Renal cortical epithelial cell (primary cell): ENCODE measurements around the gene CUEDC1. TPM values are rescaled to one million over a fixed set of nuclear protein-coding genes. Genes with fewer than 3 reads are reported as not detected.
A peak's percentile ranks its signal among the peaks of the same experiment; 100 is the strongest.

Experiments used
- DNase-seq: peaks from one replicate; pipeline ENCODE4 v3.0.0-alpha.2; 2011; ENCODE audit warnings: low read depth
- total RNA-seq: library from RNA; depleted of rRNA; stranded (reverse); fragments of >200 nt; gene quantifications from 2 replicates; pipeline ENCODE4 v1.2.3, GENCODE V29; 2014

The CUEDC1 gene
- total RNA-seq, 1 donor from 2014 or later = 20.1 TPM

DNA sequence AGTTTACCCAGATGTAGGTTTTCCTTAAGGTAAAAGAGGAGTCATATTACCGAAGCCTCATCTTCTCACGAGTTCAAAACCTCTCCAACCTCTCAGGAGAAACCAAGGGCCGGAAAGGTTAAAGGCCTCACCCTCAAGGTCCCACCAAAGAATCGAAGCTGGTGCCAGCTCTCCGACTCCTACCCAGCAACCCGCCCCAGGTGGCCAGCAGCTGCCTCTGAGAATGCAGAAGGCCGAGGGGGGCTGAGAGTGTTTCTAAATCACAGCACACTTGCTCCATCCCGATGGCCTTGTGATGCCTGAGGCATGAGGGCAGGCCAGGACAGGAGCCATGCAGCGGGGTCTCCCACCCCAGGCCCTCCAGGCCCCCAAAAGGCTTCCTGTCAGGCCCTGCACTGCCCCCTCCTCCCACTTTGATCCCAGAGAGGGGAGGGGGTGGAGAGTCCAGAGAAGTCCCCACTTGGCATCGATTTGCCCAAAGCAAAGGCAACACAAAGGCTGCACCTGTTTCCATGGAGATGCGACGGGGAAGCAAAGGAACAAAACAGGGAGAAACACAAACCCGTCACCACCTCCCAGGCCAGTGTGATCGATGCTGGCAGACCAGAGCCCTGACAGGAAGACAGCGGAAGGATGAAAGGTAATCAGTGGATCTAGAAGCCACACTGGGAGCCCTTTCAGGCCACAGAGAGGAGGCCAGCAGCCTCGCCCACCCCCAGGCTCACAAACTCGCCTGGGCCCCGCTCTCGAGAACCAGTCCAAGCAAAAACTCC is 39.0 kb downstream of the CUEDC1 start:
- no peak for DNase-seq

DNA sequence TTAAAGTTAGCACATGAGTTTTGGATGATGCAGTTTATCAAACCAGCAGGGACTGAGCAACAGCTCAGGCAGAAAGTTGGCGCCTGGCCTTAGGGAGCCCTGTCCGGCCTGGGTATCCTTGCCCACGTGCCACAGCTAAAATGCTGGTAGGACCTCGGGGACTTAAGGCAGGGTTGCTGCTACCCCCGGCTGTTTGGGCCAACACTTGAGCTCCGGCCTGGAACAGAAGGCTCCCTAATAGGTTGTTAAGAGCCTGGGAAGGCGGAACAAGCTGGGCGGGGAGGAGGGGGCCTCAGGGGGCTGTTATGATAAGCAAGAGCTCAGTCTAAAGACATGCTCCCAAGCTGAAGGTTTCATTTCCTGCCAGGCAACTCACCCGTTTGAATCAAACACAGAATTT is 39.7 kb downstream of the CUEDC1 start:
- no peak for DNase-seq

DNA sequence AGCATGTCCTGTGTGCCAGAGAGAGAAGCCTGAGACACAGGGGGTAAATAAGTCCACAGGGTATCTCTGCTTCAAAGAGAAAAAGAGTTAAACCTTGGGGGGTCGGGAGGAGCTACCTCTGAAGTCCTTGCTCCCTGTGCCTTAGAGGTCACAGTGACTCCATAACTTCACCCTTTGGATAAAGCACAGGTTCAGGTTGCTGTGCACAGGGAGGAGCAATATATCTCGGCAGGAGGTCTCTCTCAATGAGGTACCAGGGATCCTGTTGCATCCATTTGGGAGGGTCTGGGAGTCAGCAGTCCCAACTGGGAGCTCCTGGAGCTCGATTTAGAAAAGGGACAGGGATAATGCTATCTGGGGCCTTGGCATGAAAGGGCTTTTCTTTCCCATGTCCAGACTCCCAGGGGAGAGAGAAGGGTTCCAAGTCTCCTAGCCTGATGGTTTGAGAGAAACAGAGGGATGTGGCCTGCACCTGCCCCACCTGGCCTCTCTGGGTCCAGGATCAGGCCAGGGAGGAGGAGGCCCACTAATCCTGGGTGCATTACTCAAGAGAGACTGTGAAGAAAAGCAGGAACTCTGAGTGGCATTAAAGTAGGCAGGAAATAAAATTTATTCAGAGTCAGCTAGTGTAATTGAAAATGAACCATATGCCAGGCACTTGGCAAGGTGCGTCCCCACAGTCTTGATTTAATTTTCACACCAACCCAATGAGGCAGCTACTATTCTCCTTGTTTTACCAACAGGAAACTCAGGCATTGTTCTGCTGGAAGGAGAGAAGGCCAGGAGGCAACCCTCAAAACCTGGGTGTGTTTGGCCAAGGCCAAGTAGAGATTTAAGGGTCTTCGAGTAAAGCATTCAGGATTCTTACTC is 40.7 kb downstream of the CUEDC1 start:
- DNase-seq = no peak

DNA sequence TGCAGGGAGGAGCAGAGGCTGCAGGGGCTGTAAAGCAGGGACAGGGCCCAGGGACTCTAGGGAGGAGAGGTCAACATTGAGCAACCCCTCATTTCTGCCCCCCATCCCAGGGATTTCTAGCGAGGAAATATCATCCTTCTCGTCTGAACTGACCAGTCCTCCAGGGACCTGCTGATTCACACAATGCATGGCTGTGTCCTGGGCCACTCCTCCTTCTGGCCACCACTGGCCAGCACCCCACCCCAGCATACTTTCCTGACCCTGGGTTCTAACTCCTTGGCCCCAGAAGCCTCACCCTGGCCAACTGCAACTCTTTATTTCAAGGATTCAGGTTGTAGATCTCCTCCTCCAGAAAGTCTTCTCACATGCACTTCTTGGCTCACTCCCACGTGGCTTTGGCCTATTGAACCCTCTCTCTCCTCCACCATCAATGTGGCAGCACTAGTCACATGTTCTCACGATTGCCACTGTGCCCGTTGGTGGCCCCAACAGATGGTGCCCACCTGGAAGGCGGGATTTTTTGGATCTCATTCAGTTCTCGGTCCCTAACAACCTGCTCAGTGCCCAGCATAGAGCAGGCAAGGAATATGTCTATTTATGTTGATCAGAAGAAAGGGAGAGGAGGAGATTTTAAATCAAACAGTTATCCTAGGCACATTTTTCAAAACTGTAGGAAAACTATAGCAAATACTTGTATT is 41.5 kb downstream of the CUEDC1 start:
- DNase-seq = no peak

DNA sequence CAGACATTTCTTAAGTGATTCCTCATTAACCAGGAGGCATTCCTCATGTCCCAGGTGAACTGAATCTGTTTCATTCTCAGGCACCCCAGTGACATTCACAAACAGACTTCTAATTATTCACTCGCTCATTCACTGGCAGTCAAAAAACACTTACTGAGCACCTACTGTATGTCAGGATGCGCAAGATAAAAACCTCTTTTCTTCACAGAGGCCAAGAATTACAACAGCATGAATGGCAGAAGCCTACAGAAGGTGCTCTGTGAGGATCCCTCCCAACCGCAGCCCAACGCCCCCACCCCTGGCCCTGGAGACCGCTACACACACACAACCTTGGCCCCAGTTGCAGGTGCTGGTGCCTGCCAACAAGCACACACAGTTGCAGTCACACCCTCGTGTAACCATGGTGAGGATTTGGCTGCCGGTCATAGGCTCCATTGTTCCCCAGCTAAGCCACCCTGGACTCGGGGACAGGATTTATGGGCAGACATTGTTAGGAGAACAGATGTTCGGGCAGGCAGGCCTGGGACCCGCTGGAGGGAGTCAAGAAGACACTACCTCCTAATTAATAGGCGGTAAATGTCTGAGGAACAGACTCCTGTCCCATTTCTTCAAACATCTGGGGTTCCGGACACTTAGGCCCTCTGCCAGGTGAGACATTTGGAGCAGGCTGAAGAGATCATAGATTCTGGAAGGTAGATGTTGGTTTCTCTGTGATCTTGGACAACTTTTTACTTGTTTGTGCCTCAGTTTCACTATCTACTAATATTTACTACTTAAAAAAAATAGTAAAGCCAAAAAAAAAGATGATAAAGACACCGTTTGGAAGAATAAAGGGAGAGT is 43.2 kb downstream of the CUEDC1 start:
- peak; percentile 86 for DNase-seq

DNA sequence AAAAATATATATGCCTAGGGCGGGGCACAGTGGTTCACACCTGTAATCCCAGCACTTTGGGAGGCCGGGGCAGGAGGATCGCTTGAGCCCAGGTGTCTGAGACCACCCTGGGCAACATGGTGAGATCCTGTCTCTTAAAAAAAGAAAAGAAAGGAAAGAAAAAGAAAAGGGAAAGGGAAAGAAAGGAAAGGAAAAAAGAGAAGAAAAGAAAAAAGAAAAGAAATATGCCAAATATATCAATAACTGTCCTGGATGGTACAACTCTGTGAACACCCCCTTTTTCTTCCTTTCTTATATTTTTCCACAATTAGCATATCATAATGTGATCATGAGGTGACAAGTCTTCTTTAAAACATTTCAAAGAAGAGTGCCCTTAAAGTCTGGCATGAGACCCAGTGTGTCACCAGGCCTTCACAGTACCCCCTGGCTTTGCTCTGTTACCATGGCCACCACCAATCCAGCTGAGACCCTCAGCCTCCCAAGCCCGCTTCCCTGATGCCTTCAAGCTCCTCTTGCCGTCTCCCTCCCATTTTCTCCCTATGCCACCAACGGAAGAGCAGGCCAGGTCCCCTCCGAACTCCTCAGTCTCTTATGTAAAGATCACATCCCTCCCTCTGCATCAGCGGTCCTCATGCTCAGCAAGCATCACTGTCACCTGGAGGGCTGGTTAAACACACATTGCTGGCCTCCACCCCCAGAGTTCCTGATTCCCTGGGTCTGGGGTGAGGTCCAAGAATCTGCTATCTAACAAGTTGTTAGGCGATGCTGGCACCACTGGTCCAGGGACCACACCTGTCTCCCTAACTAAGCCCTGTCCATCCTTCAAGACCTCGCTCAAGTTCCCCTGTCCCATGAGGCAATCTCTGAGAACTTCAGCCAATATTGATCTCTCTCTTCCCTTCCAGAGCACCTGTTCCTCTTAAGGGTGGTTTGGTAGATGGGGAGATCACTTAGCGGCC is 44.5 kb downstream of the CUEDC1 start:
- DNase-seq = no peak

DNA sequence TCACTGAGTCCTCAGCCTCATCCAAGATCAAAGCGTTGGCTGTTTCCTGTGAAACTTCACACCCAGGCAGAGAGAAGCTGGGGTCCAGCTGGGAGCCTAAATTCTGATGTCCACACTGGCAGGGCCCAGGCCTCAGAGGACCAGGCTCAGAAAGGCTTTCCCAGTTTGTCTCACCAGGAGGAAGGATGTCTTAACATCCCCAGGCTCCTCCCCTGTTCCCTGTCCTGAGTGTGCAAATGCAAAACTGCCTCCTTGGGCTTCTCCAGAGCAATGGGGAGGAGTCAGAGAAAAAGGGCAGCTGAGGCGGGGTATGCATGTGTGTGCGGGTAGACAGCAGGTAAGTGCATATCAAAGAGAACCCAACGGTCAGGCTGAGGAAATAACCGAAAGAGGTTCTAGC is 45.7 kb downstream of the CUEDC1 start:
- DNase-seq = no peak

DNA sequence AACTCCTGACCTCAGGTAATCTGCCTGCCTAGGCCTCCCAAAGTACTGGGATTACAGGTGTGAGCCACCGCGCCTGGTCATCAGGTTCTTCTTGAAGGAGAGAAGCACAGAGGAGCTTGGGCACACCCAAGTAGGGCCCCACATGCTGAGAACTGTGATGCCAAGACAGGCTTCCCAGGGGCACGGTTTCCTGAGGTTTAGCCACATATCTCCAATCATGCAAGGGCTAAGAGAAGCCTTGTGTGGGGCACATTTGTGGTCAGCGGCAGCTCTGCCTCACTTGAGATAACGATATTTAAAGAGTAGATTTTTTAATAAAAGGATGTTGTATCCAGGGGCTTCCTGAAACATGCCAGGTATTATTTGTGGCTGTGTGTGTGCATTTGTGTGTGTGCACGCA is 46.9 kb downstream of the CUEDC1 start:
- DNase-seq = no peak

DNA sequence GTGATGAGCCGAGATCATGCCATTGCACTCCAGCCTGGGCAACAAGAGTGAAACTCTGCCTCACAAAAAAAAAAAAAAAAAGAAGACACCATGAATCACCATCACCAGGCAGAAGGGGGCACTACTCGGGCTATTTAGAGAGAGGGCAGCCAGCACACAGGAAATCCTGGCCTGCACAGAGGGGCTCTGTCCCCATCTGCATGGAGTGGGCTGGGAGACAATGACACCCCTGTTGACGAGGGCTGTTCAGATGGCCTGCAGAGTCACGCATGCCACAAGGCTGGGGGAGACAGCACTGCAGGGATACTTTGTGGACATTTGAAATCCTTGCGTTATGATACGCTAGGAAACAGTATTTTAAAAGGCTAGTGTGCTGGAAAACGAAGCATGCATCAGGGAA is 48.3 kb downstream of the CUEDC1 start:
- DNase-seq = no peak

DNA sequence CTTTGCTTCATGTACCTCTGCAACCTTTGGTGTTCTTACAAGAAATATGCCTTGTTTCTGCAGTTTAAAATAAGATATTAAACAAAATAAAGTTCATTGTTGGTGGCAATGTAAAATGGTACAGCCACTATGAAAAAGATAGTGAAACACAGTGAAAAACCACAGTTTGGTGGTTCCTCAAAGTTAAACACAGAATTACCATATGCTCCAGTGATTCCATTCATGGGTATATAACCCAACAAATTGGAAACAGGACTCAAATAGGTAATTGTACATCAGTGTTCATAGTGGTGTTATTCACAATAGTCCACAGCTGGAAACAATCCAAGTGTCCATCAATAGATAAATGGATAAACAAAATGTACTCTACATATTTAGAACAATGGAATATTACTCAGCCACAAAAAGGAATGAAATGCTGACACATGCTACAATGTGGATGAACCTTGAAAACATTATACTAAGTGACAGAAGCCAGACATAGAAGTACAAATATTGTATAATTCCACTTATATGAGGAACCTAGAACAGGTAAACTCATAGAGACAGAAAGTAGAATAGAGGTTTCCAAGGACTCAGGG is 49.2 kb downstream of the CUEDC1 start:
- DNase-seq = no peak

DNA sequence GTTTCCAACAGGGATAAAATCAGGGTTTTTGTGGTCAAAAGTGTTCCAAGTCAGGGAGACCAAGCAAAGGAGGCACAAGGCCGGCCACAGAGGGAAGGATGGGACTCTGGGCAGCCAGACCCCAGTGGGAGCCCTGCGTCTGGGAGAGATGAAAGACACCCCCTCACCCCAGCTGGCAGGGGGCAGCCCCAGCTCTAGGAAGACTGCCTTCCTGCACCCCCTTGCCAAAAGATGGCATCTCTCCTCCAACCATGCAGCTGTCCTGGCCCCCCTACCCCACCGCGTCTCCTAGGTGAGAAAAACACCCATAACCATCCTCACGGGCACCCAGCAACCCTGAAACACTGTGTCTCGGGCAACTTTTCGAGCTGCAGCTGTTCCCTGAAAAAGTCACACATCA is 51.3 kb downstream of the CUEDC1 start:
- no peak for DNase-seq

DNA sequence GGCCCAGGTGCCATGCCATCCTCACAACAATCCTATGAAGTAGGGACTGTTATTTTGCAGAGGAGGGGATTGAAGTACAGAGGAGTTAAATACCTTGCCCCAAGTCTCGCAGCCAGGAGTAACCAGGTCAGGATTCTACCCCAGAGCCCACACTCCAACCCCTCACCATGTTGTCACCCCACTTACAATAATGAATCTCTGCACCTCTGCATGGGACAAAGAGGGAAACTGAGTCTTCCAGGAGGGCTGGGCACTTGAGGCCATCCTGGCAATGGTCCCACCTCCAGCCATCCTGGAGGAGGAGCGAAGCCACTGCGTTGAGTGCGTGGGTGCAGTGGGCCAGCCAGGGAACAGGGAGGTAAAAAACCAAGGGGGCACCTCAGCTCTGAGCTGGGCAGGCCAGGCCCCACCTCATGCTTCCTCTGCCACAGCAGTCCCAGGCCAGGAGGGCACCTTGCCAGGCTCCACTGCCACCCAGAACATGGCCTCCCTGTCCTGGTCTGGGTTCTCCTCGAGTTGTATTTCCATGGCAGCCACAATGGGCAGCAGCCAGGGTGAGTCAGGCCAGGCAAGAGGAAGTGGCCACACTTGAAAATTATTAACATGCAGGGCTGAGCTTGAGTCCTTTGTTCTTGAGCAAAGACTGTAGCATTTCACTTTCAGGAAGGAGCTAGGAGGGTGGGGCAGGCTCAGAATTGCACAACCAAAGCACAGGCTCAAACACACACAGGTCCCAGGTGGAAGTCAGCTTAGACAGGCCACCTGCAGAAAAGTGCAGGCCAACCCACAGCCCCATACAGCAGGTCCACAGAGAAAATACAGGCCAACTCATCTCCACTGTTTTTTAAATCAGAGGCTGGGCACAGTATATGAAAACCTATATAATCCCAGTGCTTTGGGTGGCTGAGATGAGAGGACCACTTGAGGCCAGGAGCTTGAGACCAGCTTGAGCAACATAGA is 52.1 kb downstream of the CUEDC1 start:
- peak; percentile 100 for DNase-seq

DNA sequence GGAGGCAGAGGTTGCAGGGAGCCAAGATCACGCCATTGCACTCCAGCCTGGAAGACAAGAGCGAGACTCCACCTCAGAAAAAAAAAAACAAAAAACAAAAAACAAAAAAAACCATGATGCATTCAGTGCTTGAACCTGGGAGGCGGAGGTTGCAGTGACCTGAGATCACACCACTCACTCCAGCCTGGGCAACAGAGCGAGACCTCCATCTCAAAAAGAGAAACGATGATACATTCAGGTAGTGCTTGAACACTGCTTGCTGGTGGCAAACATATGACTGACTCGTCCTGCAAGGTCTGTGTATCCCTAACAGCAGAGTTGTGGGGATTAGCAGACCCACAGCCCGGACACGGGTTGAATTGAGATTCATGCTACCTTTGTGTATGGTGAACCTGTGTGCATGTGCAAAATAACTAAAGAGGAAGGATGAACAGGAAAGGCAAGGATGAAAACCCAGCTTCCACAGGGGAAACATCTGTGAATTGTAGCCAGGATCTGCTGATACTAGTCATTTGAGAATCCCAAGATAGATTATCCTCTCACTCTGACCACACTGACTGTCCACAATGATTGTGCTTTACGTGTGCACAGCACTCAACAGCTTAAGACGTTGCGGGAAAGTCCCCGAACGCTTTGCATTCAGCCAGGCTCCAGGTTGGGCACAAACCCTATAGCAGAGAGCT is 53.0 kb downstream of the CUEDC1 start:
- DNase-seq = peak; percentile 69

DNA sequence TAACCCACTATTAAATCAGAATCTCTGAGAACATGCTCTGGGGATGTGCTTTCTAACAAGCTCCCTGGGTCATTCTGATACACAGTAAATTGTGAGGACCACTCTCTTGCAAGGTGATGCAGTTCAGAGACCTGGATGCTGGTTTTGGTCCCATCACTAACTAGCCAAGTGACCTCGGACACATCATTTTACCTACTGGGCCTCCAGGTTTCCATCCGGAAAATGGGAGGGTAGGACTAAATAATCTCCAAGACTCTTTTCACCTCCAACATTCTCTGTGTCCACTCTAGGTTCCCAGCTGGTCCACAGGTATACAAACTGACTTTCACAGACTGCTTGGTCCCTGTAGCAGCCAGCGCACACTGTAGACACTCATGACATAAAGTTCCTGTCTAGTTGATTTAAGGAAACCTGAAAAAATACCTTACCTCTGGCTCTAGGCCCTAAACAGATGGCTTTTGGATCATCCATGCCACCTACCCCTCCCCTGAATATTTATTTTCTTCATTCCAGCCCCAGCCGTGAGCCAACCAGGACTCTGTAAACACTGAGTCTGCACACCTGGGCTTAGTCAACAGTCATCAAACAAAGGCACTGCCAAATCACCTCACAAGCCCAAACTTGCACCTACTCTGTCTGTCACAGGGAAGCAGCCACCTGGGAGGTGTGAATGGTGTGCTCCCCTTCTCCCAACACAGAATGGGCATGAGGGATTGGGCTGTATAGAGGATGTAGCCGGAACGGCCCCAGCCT is 54.0 kb downstream of the CUEDC1 start:
- DNase-seq = no peak

DNA sequence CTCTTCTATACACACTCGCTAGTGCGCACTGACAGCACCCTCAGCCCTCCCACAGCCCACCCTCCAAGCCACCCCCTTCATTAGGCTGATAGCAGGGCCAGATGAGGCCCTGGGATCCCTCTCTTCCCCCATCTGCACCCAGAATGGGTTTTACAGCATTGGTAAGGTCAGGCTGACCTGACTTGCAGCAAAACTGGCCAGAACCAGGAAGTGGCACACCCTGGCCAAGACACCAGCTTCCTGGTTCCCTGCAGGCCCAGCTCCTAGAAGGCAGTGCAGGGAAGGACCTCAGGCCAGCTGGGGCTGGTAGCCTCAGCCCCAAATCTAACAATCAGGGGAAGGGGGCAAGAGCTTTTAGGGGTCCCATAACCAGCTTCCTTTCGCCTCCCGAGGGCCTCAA is 55.4 kb downstream of the CUEDC1 start:
- peak; percentile 48 for DNase-seq

DNA sequence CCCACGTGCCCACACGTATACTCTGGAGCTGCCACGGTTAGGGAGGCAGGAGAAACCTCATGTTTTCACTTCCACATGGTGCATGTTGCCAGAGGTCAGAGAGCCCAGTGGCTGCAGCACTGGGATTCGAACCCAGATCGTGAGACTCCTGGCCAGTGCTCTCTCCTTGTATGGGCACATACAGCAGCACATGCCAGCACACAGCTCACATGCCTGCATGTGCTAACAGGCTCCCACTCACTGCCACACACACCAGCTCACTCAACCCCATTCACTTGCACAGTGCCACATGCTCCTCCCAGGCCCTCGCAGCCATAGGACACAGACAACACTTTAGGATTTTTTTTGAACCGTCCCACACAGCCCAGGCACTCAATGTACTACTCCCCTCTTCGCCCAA is 55.8 kb downstream of the CUEDC1 start:
- no peak for DNase-seq

DNA sequence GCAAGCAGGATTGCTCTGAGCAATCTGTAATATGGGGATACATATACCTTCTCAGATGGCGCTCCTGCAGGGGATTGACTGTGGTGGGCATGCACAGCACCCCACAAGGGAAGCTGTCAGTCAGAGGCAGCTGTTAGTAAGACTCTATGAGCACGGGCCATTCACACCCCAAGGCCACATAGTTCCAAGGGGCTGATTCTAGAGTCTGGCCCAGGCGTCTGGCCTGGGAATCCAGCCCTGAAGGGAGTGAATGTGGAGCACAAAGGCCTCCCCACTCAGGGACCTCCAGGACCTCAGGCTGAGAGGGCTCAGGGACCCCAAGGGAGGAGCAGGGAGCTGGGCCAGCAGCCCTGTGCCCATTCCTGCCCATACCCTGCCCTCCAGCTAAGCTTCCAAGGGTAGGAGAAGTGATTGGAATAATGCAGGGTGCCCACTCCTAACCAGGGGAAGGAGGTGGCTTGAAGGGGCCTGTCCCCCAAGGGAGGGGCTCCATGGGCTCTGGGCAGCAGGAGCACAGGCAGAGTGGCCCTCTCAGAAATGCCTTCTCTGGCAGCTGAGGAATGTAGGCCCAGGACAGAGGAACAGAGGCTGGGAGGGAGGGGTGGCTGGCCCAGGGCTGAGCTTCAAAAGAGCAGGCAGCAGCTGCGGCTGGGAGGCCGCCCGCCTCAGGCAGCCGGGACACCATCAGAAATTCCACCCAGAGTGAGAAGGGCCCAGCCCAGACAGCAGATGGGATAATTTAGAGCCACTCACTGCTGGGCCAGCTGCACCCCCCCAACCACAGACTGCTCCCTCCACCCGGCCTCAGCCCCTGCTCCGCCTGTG is 56.5 kb downstream of the CUEDC1 start:
- peak; percentile 55 for DNase-seq
